ENCODE results near the gene PRR12. TPM values are rescaled to one million over a fixed set of nuclear protein-coding genes. Genes with fewer than 3 reads are reported as not detected.

PRR12 gene
- total and polyA plus RNA-seq, 9 of the 15 experiments (the other 6 are each of a cell fraction or from before 2014, with no cell fraction given): 0.01 to 21.1 (median 0.98) TPM

- in situ Hi-C loops (cut with MboI) (loop anchor here (5.0 kb wide), 1 partner anchor 35 kb away; no protein-coding TSS in a partner anchor), intact Hi-C loops (cut with micrococcal nuclease) (no loop called here)
- 0 out of 3 replicates have a peak, but pooled peaks cover 3% of the 10 kb centered on the region for H3K36me3 ChIP-seq (ENCODE audit: control insufficient read depth, insufficient read depth, low read length)
- DNase-seq (ENCODE audit: extremely low read depth in 1 of 4, low spot score in 3 of 4): no peak
- no peaks in the 10 kb centered on the region for H3K9me3 ChIP-seq (replicated peaks; ENCODE audit: control insufficient read depth, insufficient read depth, low read depth, low read length)
- TF ChIP-seq TRIM24 (IDR thresholded peaks at IDR 0.05) (no peak), ZNF121 (CRISPR knock-in tag; conservative IDR thresholded peaks at IDR 0.05) (peak; percentile 85)
- H3K79me2 ChIP-seq (ENCODE audit: control insufficient read depth, insufficient read depth, low read length): no peaks in the 10 kb centered on the region
- H3K4me1 ChIP-seq (replicated peaks in 1 of 2; ENCODE audit: control insufficient read depth in 2 of 2, insufficient read depth in 2 of 2, low read length in 2 of 2): peaks cover 2 to 13% of the 10 kb centered on the region in 2 experiments; a peak in 2 of 5 replicates
- no peak overlapping the region for H3K27ac ChIP-seq (ENCODE audit: extremely low read depth, low read depth, low read length)
- no peak for ATAC-seq
- H2AFZ ChIP-seq (ENCODE audit: low read depth, low read length): no peak overlapping the region
- H3K4me2 ChIP-seq (ENCODE audit: insufficient read depth, low read length): no peak overlapping the region
- FAIRE-seq: no peak
- WGBS (ENCODE audit: insufficient coverage, low coverage, missing lambda C conversion rate): 65% methylated on average over 4 of the region's 6 CpGs
- CTCF ChIA-PET (ENCODE audit: low intra/inter-chr PET ratio): no interaction called here
- POLR2A ChIA-PET: no interaction called here
- no peak overlapping the region for H3K4me3 ChIP-seq
- H4K20me1 ChIP-seq (replicated peaks; ENCODE audit: control insufficient read depth, insufficient read depth, low read length): no peaks in the 10 kb centered on the region
- no peaks in the 10 kb centered on the region for H3K27me3 ChIP-seq (ENCODE audit: control insufficient read depth in 2 of 2, insufficient read depth in 2 of 2, low read length in 2 of 2)
- no peak overlapping the region for H3K9ac ChIP-seq (ENCODE audit: insufficient read depth in 1 of 2, low read depth in 2 of 2, low read length in 2 of 2)
- no TSS peak for BruUV-seq (replicated peaks)
- no peaks in the 10 kb centered on the region for H3K9me1 ChIP-seq (ENCODE audit: control insufficient read depth, insufficient read depth, low read length)
These were observed 49.1 kb upstream of the PRR12 start for GRCh38 chr19:49541914-49542313.

DNA sequence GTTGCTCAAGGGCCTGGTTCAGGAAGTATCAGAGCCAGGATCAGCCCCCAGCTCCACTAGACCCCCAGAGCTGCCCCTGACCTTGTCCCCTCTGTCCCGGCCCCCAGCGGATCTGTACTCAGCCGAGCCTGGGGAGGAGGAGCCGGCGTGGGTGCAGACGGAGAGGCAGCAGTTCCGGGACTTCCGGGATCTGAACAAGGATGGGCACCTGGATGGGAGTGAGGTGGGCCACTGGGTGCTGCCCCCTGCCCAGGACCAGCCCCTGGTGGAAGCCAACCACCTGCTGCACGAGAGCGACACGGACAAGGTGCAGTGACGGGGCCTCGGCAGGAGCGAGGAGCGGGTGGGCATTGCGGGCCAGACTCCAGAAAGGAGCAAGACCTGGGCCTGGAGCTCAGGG, 48.5 kb upstream of the PRR12 start:
- peak in 1 of 4 experiments; percentile 7 for DNase-seq (ENCODE audit: extremely low read depth in 1 of 4, low spot score in 3 of 4)
- no peak overlapping the region for H3K4me3 ChIP-seq
- no peak for FAIRE-seq
- no peaks in the 10 kb centered on the region for H3K79me2 ChIP-seq (ENCODE audit: control insufficient read depth, insufficient read depth, low read length)
- ChIA-PET CTCF (ENCODE audit: low intra/inter-chr PET ratio) (no interaction called here), POLR2A (no interaction called here)
- ATAC-seq: no peak
- BruUV-seq (replicated peaks): no TSS peak
- H4K20me1 ChIP-seq (replicated peaks; ENCODE audit: control insufficient read depth, insufficient read depth, low read length): no peaks in the 10 kb centered on the region
- H3K4me1 ChIP-seq (replicated peaks in 1 of 2; ENCODE audit: control insufficient read depth in 2 of 2, insufficient read depth in 2 of 2, low read length in 2 of 2): peaks cover 2 to 9% of the 10 kb centered on the region in 2 experiments; a peak in 2 of 5 replicates
- no peak overlapping the region for H3K27ac ChIP-seq (ENCODE audit: extremely low read depth, low read depth, low read length)
- TF ChIP-seq ZNF830 (CRISPR knock-in tag; IDR thresholded peaks at IDR 0.05): no peak
- no peak for TF ChIP-seq ZNF764 (CRISPR knock-in tag; IDR thresholded peaks at IDR 0.05; ENCODE audit: low read depth)
- TF ChIP-seq MCM3 (IDR thresholded peaks at IDR 0.05): no peak
- TF ChIP-seq ZBED1 (IDR thresholded peaks at IDR 0.05): no peak
- no peak for TF ChIP-seq ZNF583 (CRISPR knock-in tag; IDR thresholded peaks at IDR 0.05)
- TF ChIP-seq ZNF740 (CRISPR knock-in tag; IDR thresholded peaks at IDR 0.05): no peak
- TF ChIP-seq ZNF740 (tag; IDR thresholded peaks at IDR 0.05): no peak
- TF ChIP-seq MYBL2 (IDR thresholded peaks at IDR 0.05; ENCODE audit: low read depth): no peak
- no peak for TF ChIP-seq MYBL2 (CRISPR knock-in tag; IDR thresholded peaks at IDR 0.05; ENCODE audit: borderline replicate concordance)
- no peak for TF ChIP-seq MED1 (CRISPR knock-in tag; IDR thresholded peaks at IDR 0.05; ENCODE audit: borderline replicate concordance)
- no peak for TF ChIP-seq ZNF133 (CRISPR knock-in tag; IDR thresholded peaks at IDR 0.05)
- TF ChIP-seq CBX3 (IDR thresholded peaks at IDR 0.05; ENCODE audit: borderline replicate concordance in 1 of 2, low read length in 2 of 2): no peak
- no peak for TF ChIP-seq NCOA6 (IDR thresholded peaks at IDR 0.05)
- no peak for TF ChIP-seq CREB1 (IDR thresholded peaks at IDR 0.05)
- TF ChIP-seq CREB1 (CRISPR knock-in tag; IDR thresholded peaks at IDR 0.05): no peak
- no peak for TF ChIP-seq ATF7 (IDR thresholded peaks at IDR 0.05)
- no peak for TF ChIP-seq KLF10 (CRISPR knock-in tag; IDR thresholded peaks at IDR 0.05)
- H3K9me1 ChIP-seq (ENCODE audit: control insufficient read depth, insufficient read depth, low read length): no peaks in the 10 kb centered on the region
- 74% methylated on average over 13 of the region's 16 CpGs for WGBS (ENCODE audit: insufficient coverage, low coverage, missing lambda C conversion rate)
- no peaks in the 10 kb centered on the region for H3K9me3 ChIP-seq (replicated peaks; ENCODE audit: control insufficient read depth, insufficient read depth, low read depth, low read length)
- H3K4me2 ChIP-seq (ENCODE audit: insufficient read depth, low read length): no peak overlapping the region
- in situ Hi-C loops (cut with MboI): loop anchor here (5.0 kb wide), 1 partner anchor 35 kb away; no protein-coding TSS in a partner anchor
- H3K9ac ChIP-seq (ENCODE audit: insufficient read depth in 1 of 2, low read depth in 2 of 2, low read length in 2 of 2): peak overlapping the region in 1 of 2 experiments; percentile 45; a peak in 2 of 4 replicates
- no peak overlapping the region for H2AFZ ChIP-seq (ENCODE audit: low read depth, low read length)
- intact Hi-C loops (cut with micrococcal nuclease): no loop called here
- H3K27me3 ChIP-seq (ENCODE audit: control insufficient read depth in 2 of 2, insufficient read depth in 2 of 2, low read length in 2 of 2): no peaks in the 10 kb centered on the region
- 0 out of 3 replicates have a peak, but pooled peaks cover 3% of the 10 kb centered on the region for H3K36me3 ChIP-seq (ENCODE audit: control insufficient read depth, insufficient read depth, low read length)

All from K562 (cell line).